HepG2 (cell line): ENCODE results near the gene BAG3. TPM values are rescaled to one million over a fixed set of nuclear protein-coding genes. Genes with fewer than 3 reads are reported as not detected.

Experiments
- FOXM1 ChIP-seq: sonication (generic); formaldehyde crosslinking; IDR thresholded peaks from 2 replicates; pipeline ENCODE4 v1.5.0; 2020; ENCODE audit warnings: missing genetic modification reagents
- JARID2 ChIP-seq: sonication (generic); formaldehyde crosslinking; IDR thresholded peaks from 2 replicates; pipeline ENCODE4 v1.8.1; 2023; ENCODE audit warnings: missing genetic modification reagents, inconsistent platforms; ENCODE audit not compliant: insufficient replicate concordance
- NR2F2 ChIP-seq: IDR thresholded peaks from 2 replicates; pipeline ENCODE4 v1.6.1; 2012; ENCODE audit warnings: low read depth, inconsistent platforms, borderline replicate concordance
- RXRA ChIP-seq: sonication (generic); formaldehyde crosslinking; IDR thresholded peaks from 2 replicates; pipeline ENCODE4 v1.5.1; 2020; ENCODE audit warnings: missing genetic modification reagents
- RXRB ChIP-seq: IDR thresholded peaks from 2 replicates; pipeline ENCODE4 v1.6.1; 2016; ENCODE audit warnings: borderline replicate concordance, missing genetic modification reagents, missing compliant biosample characterization
- SALL1 ChIP-seq: sonication (generic); formaldehyde crosslinking; IDR thresholded peaks from 2 replicates; pipeline ENCODE4 v1.8.0; 2022; ENCODE audit warnings: mild to moderate bottlenecking, missing genetic modification reagents
- SETDB1 ChIP-seq: sonication (generic); formaldehyde crosslinking; IDR thresholded peaks from 2 replicates; pipeline ENCODE4 v1.5.1; 2020; ENCODE audit warnings: missing genetic modification reagents, mild to moderate bottlenecking, borderline replicate concordance
- SIX4 ChIP-seq: sonication (generic); formaldehyde crosslinking; IDR thresholded peaks from 2 replicates; pipeline ENCODE4 v1.4.0; 2020; ENCODE audit warnings: missing genetic modification reagents
- SP1 ChIP-seq, 2 experiments: fragments of 450-650 bp in 1 of 2; sonication (generic) in 1 of 2; formaldehyde crosslinking in 1 of 2; IDR thresholded peaks; 2 replicates each; pipeline versions ENCODE4 v1.4.0 to v1.6.1; 2016 to 2020; ENCODE audit warnings: missing genetic modification reagents in 1 of 2
- TEAD3 ChIP-seq: optimal IDR thresholded peaks from 2 replicates; pipeline ENCODE3; 2016; ENCODE audit warnings: borderline replicate concordance
- THAP9 ChIP-seq: sonication (generic); formaldehyde crosslinking; IDR thresholded peaks from 2 replicates; pipeline ENCODE4; 2020; ENCODE audit warnings: missing genetic modification reagents, mild to moderate bottlenecking, borderline replicate concordance
- ZBTB26 ChIP-seq: IDR thresholded peaks from 2 replicates; pipeline ENCODE4 v1.6.1; 2016; ENCODE audit warnings: missing compliant biosample characterization, missing genetic modification reagents, borderline replicate concordance
- ZGPAT ChIP-seq: IDR thresholded peaks from 2 replicates; pipeline ENCODE4 v1.6.1; 2016; ENCODE audit warnings: mild to moderate bottlenecking
- ZNF639 ChIP-seq: conservative IDR thresholded peaks from 2 replicates; pipeline ENCODE4 v1.6.1; 2018; ENCODE audit warnings: missing genetic modification reagents
- polyA plus RNA-seq, 8 experiments: library from polyadenylated mRNA; depleted of rRNA in 3 of 8; stranded (reverse) in 7 of 8; unstranded in 1 of 8; fragments of >200 nt; fragmentation: Illumina TruSeq in 4 of 8; extraction: Trizol in 4 of 8; gene quantifications; 2 replicates each; pipeline versions ENCODE4 v1.2.1 to v1.2.3, GENCODE V29; 2011 to 2016; ENCODE audit warnings: low read depth in 4 of 8, missing spikeins in 1 of 8, mixed read lengths in 1 of 8; ENCODE audit not compliant: insufficient read depth in 1 of 8
- total RNA-seq, 5 experiments: library from RNA; depleted of rRNA; stranded (reverse); fragments of >200 nt; fragmentation: Illumina TruSeq; extraction: Trizol; gene quantifications; 2 replicates each; pipeline ENCODE4 v1.2.3, GENCODE V29; 2016; ENCODE audit warnings: low read depth in 1 of 5
- TF ChIP-seq, protein P1 (sequence below): sonication (generic); formaldehyde crosslinking; IDR thresholded peaks from 2 replicates; pipeline ENCODE4 v1.5.1; 2020; ENCODE audit warnings: mild to moderate bottlenecking, missing genetic modification reagents, borderline replicate concordance

BAG3 gene
- total and polyA plus RNA-seq, 2 of the 13 experiments (the other 11 are each of a cell fraction or from before 2014, with no cell fraction given) = 2.9 to 6.7 TPM

DNA sequence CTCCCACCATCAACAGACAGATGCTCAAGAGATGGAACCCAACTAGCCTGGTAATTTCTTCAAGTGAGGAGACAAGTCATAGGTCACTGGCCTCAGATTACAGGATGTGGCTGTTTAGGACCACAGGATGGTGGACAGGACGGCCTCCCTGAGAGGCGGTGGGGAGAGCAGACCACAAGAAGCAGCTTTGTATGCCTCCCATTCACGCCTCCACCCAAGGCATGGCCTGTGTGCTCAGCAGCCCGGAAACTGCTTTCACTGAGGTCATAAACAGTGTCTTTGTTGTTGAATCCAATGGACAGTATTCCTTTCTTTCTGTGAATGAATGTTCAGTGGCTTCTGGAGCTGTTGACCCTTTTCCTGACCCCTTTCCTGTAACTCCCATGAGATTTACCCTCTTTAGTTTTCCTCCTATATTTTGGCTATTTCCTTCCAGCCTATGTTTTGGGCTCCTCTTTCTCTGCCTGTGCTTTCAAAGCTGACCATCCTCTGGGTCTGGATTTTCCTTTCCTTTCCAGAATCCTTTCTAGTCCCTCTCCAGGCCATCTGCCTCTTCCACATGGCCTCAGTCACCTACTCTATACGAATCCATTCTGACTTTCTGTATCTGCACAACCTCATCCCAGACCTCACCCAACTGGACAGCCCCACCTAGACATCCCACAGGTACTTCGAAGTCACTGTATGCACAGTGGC is 42.2 kb downstream of the BAG3 start (continued):
- TF ChIP-seq THAP9 = 0 out of 2 replicates have a peak, but pooled peaks have one; percentile 34
- no peak for TF ChIP-seq SETDB1 (CRISPR knock-in tag)
- peak; percentile 27; the same call in 1 of the 2 replicates for TF ChIP-seq NR2F2
- peak; percentile 16 for TF ChIP-seq TEAD3
- TF ChIP-seq SIX4 (CRISPR knock-in tag) = peak; percentile 86
- TF ChIP-seq, protein P1, sequence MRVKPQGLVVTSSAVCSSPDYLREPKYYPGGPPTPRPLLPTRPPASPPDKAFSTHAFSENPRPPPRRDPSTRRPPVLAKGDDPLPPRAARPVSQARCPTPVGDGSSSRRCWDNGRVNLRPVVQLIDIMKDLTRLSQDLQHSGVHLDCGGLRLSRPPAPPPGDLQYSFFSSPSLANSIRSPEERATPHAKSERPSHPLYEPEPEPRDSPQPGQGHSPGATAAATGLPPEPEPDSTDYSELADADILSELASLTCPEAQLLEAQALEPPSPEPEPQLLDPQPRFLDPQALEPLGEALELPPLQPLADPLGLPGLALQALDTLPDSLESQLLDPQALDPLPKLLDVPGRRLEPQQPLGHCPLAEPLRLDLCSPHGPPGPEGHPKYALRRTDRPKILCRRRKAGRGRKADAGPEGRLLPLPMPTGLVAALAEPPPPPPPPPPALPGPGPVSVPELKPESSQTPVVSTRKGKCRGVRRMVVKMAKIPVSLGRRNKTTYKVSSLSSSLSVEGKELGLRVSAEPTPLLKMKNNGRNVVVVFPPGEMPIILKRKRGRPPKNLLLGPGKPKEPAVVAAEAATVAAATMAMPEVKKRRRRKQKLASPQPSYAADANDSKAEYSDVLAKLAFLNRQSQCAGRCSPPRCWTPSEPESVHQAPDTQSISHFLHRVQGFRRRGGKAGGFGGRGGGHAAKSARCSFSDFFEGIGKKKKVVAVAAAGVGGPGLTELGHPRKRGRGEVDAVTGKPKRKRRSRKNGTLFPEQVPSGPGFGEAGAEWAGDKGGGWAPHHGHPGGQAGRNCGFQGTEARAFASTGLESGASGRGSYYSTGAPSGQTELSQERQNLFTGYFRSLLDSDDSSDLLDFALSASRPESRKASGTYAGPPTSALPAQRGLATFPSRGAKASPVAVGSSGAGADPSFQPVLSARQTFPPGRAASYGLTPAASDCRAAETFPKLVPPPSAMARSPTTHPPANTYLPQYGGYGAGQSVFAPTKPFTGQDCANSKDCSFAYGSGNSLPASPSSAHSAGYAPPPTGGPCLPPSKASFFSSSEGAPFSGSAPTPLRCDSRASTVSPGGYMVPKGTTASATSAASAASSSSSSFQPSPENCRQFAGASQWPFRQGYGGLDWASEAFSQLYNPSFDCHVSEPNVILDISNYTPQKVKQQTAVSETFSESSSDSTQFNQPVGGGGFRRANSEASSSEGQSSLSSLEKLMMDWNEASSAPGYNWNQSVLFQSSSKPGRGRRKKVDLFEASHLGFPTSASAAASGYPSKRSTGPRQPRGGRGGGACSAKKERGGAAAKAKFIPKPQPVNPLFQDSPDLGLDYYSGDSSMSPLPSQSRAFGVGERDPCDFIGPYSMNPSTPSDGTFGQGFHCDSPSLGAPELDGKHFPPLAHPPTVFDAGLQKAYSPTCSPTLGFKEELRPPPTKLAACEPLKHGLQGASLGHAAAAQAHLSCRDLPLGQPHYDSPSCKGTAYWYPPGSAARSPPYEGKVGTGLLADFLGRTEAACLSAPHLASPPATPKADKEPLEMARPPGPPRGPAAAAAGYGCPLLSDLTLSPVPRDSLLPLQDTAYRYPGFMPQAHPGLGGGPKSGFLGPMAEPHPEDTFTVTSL = 0 out of 2 replicates have a peak, but pooled peaks have one; percentile 23
- TF ChIP-seq ZNF639 = no peak
- TF ChIP-seq RXRB (CRISPR knock-in tag) = peak; percentile 39; the same call in 1 of the 2 replicates
- TF ChIP-seq ZBTB26 = peak; percentile 94
- TF ChIP-seq FOXM1 (CRISPR knock-in tag) = no peak
- TF ChIP-seq SP1 (IDR thresholded peaks at IDR 0.05) = no peak
- 0 out of 2 replicates have a peak, but pooled peaks have one; percentile 20 for TF ChIP-seq SP1 (CRISPR knock-in tag; IDR thresholded peaks at IDR 0.05)
- TF ChIP-seq JARID2 (CRISPR knock-in tag) = no peak
- TF ChIP-seq ZGPAT (CRISPR knock-in tag) = 0 out of 2 replicates have a peak, but pooled peaks have one; percentile 26
- peak; percentile 52; the same call in 1 of the 2 replicates for TF ChIP-seq RXRA
- peak; percentile 29; the same call in 1 of the 2 replicates for TF ChIP-seq SALL1 (CRISPR knock-in tag)
